GM12878 (cell line): ENCODE results near the gene EYS. TPM values are rescaled to one million over a fixed set of nuclear protein-coding genes. Genes with fewer than 3 reads are reported as not detected.
A peak's percentile ranks its signal among the peaks of the same experiment; 100 is the strongest.

Experiments
- ATAC-seq: fragments of 200-7000 bp; cut with Tn5 transposase; 3 replicates; pipeline ENCODE4 v1.9.1; 2020; ENCODE audit warnings: mild to moderate bottlenecking, moderate library complexity
- BruUV-seq: library from RNA; stranded (reverse); fragments of 400-500 nt; replicated peaks from 2 replicates; lab custom pipeline; 2021; lab: Mats Ljungman, UMichigan
- CTCF ChIA-PET: fragments of 300-600 bp; sonication (Branson Sonifier 250); formaldehyde crosslinking; extraction: SDS; loops from one replicate; lab custom pipeline; 2021; ENCODE audit warnings: inconsistent platforms; lab: Yijun Ruan, JAX
- POLR2A ChIA-PET: fragments of 350-600 bp; formaldehyde crosslinking; extraction: SDS; loops from one replicate; lab custom pipeline; 2021; ENCODE audit warnings: inconsistent platforms; lab: Charles Lee
- RAD21 ChIA-PET: fragments of 300-600 bp; sonication (Branson Sonifier 250); formaldehyde crosslinking; loops from one replicate; lab custom pipeline; 2023; ENCODE audit warnings: antibody characterized with exemption; ENCODE audit not compliant: unreplicated experiment; lab: Charles Lee
- SMC1A ChIA-PET: fragments of 300-600 bp; sonication (Branson Sonifier 250); formaldehyde crosslinking; loops from one replicate; lab custom pipeline; 2023; ENCODE audit not compliant: unreplicated experiment, uncharacterized antibody; lab: Charles Lee
- DNase-seq: peaks from one replicate; pipeline ENCODE4 v3.0.0-alpha.2; 2011; ENCODE audit warnings: low read depth, low spot score
- FAIRE-seq: peaks from 3 replicates; lab custom pipeline; 2011; peaks lifted over from hg19 to GRCh38; lab: Jason Lieb, UNC
- H2AFZ ChIP-seq: 2 replicates; pipeline ENCODE4 v1.6.0; 2011; ENCODE audit warnings: low read depth, low read length, control low read depth; ENCODE audit not compliant: control insufficient read depth
- H3K27ac ChIP-seq: 2 replicates; pipeline ENCODE4 v1.5.1; 2011; ENCODE audit warnings: control low read depth; ENCODE audit not compliant: control insufficient read depth, insufficient read depth
- H3K27me3 ChIP-seq, 2 experiments: replicated peaks in 1 of 2; 2 replicates each; pipeline versions ENCODE4 v1.6.0 to v1.6.1; 2011; ENCODE audit warnings: low read length in 1 of 2; ENCODE audit not compliant: control insufficient read depth in 2 of 2, insufficient read depth in 2 of 2
- H3K36me3 ChIP-seq, 2 experiments: 2 replicates each; pipeline ENCODE4 v1.5.1; 2011; ENCODE audit warnings: low read length in 1 of 2; ENCODE audit not compliant: control insufficient read depth in 2 of 2, insufficient read depth in 2 of 2
- H3K4me1 ChIP-seq: 2 replicates; pipeline ENCODE4 v1.6.1; 2011; ENCODE audit warnings: mild to moderate bottlenecking, low read length, moderate library complexity, mixed read lengths; ENCODE audit not compliant: control insufficient read depth, insufficient read depth
- H3K4me2 ChIP-seq: 2 replicates; pipeline ENCODE4 v1.6.0; 2011; ENCODE audit warnings: control low read depth; ENCODE audit not compliant: control insufficient read depth, insufficient read depth
- H3K4me3 ChIP-seq: fragments of 200-600 bp; sonication (generic); 2 replicates; pipeline ENCODE4 v1.5.1; 2016
- H3K79me2 ChIP-seq: 2 replicates; pipeline ENCODE4 v1.6.0; 2011; ENCODE audit warnings: low read length; ENCODE audit not compliant: control insufficient read depth, insufficient read depth
- H3K9ac ChIP-seq: 2 replicates; pipeline ENCODE4 v1.8.0; 2011; ENCODE audit warnings: low read length, control low read depth, mixed read lengths; ENCODE audit not compliant: control insufficient read depth, insufficient read depth
- H3K9me3 ChIP-seq: replicated peaks from 3 replicates; pipeline ENCODE4 v1.5.1; 2011; ENCODE audit warnings: mild to moderate bottlenecking, low read length; ENCODE audit not compliant: control insufficient read depth, insufficient read depth
- H4K20me1 ChIP-seq: 2 replicates; pipeline ENCODE4 v1.6.0; 2011; ENCODE audit not compliant: control insufficient read depth, insufficient read depth
- BCLAF1 ChIP-seq: fragments of 450-650 bp; IDR thresholded peaks from 2 replicates; pipeline ENCODE4 v1.6.1; 2017; ENCODE audit warnings: antibody characterized with exemption, mild to moderate bottlenecking, moderate library complexity
- CBX5 ChIP-seq: sonication (generic); IDR thresholded peaks from 2 replicates; pipeline ENCODE4 v1.6.1; 2016; ENCODE audit warnings: low read depth, moderate library complexity, mild to moderate bottlenecking, inconsistent platforms
- MXI1 ChIP-seq: fragments of 150-350 bp; IDR thresholded peaks from 2 replicates; pipeline ENCODE4 v1.6.1; 2011; ENCODE audit warnings: low read depth, mild to moderate bottlenecking, inconsistent platforms, low read length, improper control_type of control experiment
- RUNX3 ChIP-seq: IDR thresholded peaks from 2 replicates; pipeline ENCODE4 v1.6.1; 2012; ENCODE audit warnings: low read length, inconsistent platforms
- SPI1 ChIP-seq: IDR thresholded peaks from 2 replicates; pipeline ENCODE4 v1.6.1; 2011; ENCODE audit warnings: low read depth, mild to moderate bottlenecking, low read length, moderate library complexity, borderline replicate concordance; ENCODE audit not compliant: insufficient read depth
- WGBS: methylation state at CpG from one replicate; pipeline ENCODE4 v1.1.6; 2016; ENCODE audit warnings: low lambda C conversion rate; ENCODE audit not compliant: insufficient replicate concordance, insufficient coverage; ENCODE audit errors: missing lambda C conversion rate; 5-methylcytosine and 5-hydroxymethylcytosine counted together
- in situ Hi-C: fragments of 300-500 bp; cut with MboI; formaldehyde crosslinking; loops from 9 replicates; pipeline ENCODE4 v1.14.3; 2018; ENCODE audit warnings: mixed read lengths
- intact Hi-C: fragments of 100-400 bp; cut with micrococcal nuclease; formaldehyde crosslinking; loops from one replicate; pipeline ENCODE4 v1.14.2; 2022; ENCODE audit not compliant: unreplicated experiment
- polyA plus RNA-seq, 11 experiments: library from polyadenylated mRNA; depleted of rRNA in 4 of 11; unstranded in 6 of 11; stranded (reverse) in 5 of 11; fragments of >200 nt; fragmentation: Nextera tagmentation in 4 of 11; fragmentation: Illumina TruSeq in 1 of 11; extraction: Ambion mirVana in 4 of 11; extraction: Trizol in 1 of 11; gene quantifications; 1 replicate in 1 of 11; 2 replicates in 10 of 11; pipeline versions ENCODE4 v1.2.1 to v1.2.3, GENCODE V29; 2011 to 2016; ENCODE audit warnings: inconsistent platforms in 2 of 11, missing spikeins in 2 of 11, low read depth in 1 of 11
- total RNA-seq, 4 experiments: library from RNA; depleted of rRNA in 3 of 4; stranded (reverse); fragments of >200 nt in 3 of 4; fragmentation: Illumina TruSeq in 1 of 4; extraction: Trizol in 1 of 4; gene quantifications; 2 replicates each; pipeline versions ENCODE4 v1.2.1 to v1.2.3, GENCODE V29; 2013 to 2021

The EYS gene
- total and polyA plus RNA-seq, 10 of the 15 experiments (the other 5 are each of a cell fraction or from before 2014, with no cell fraction given) = under 0.01 to 0.14 (median 0.02) TPM; not detected in 1

- H3K9me3 ChIP-seq = 0 out of 3 replicates have a peak, but pooled peaks cover 2% of the 10 kb centered on the region
- WGBS = 97% methylated on average over 2 of the region's 2 CpGs
- no peak for DNase-seq
- ChIA-PET CTCF (interaction anchor here (1.0 to 2.4 kb wide), 3 partner anchors 9 to 76 kb away, joined by 3 to 15 read pairs (median 6); no protein-coding TSS in a partner anchor), SMC1A (interaction anchor here (1.5 to 2.4 kb wide), 3 partner anchors 10 to 321 kb away, joined by 4 to 10 read pairs (median 4); no protein-coding TSS in a partner anchor), RAD21 (interaction anchor here (0.6 kb wide), 1 partner anchor 273 kb away, joined by 3 read pairs; no protein-coding TSS in a partner anchor), POLR2A (interaction anchor here (0.6 kb wide), 1 partner anchor 15 kb away, joined by 3 read pairs; no protein-coding TSS in a partner anchor)
- no peak for ATAC-seq
- no peak overlapping the region for H2AFZ ChIP-seq
- H3K79me2 ChIP-seq = peaks cover 41% of the 10 kb centered on the region
- no peak for TF ChIP-seq MXI1
- H3K4me2 ChIP-seq = no peak overlapping the region
- no peaks in the 10 kb centered on the region for H4K20me1 ChIP-seq
- H3K4me1 ChIP-seq = peaks cover 8% of the 10 kb centered on the region; the same call in 1 of the 2 replicates
- no TSS peak for BruUV-seq
- no peak overlapping the region for H3K27ac ChIP-seq
- no peaks in the 10 kb centered on the region for H3K27me3 ChIP-seq
- no peak overlapping the region for H3K4me3 ChIP-seq
- FAIRE-seq = no peak
- in situ Hi-C loops = no loop called here
- H3K36me3 ChIP-seq = peaks cover 0 to 4% of the 10 kb centered on the region in 2 experiments; a peak in 2 of 4 replicates
- intact Hi-C loops = no loop called here
- no peak overlapping the region for H3K9ac ChIP-seq
Observed at GRCh38 chr6:63673692-63674091, 2033.3 kb downstream of the EYS start.

- Histone ChIP-seq H3K4me2 (no peak overlapping the region), H3K4me1 (peaks cover 8% of the 10 kb centered on the region; the same call in 1 of the 2 replicates), H3K9ac (no peak overlapping the region), H3K9me3 (0 out of 3 replicates have a peak, but pooled peaks cover 2% of the 10 kb centered on the region), H3K27ac (no peak overlapping the region), H3K27me3 (no peaks in the 10 kb centered on the region), H4K20me1 (no peaks in the 10 kb centered on the region), H3K79me2 (peaks cover 47% of the 10 kb centered on the region), H3K4me3 (no peak overlapping the region), H2AFZ (no peak overlapping the region), H3K36me3 (peaks cover 0 to 9% of the 10 kb centered on the region in 2 experiments; a peak in 2 of 4 replicates)
- intact Hi-C loops = no loop called here
- ChIA-PET RAD21 (no interaction called here), POLR2A (interaction anchor here (1.1 kb wide), 1 partner anchor 21 kb away, joined by 4 read pairs; no protein-coding TSS in a partner anchor), SMC1A (interaction anchor here (0.7 to 2.4 kb wide), 7 partner anchors 9 to 320 kb away, joined by 3 to 10 read pairs (median 4); no protein-coding TSS in a partner anchor), CTCF (interaction anchor here (0.7 to 2.4 kb wide), 6 partner anchors 8 to 840 kb away, joined by 3 to 15 read pairs (median 4); no protein-coding TSS in a partner anchor)
- 68% methylated on average over 3 of the region's 3 CpGs for WGBS
- TF ChIP-seq RUNX3 = peak; percentile 32; the same call in 1 of the 2 replicates
- TF ChIP-seq SPI1 = peak; percentile 46; the same call in 1 of the 2 replicates
- TF ChIP-seq CBX5 = peak; percentile 30; the same call in 1 of the 2 replicates
- TF ChIP-seq BCLAF1 = no peak
- peak; percentile 61 for ATAC-seq
- in situ Hi-C loops = no loop called here
- no TSS peak for BruUV-seq
- FAIRE-seq = no peak
- DNase-seq = no peak
Observed at GRCh38 chr6:63672582-63673129, 2034.4 kb downstream of the EYS start.
